Measurements from ENCODE around the gene GRPEL1.

GRPEL1 gene

GRCh38 chr4:7066006-7066405 is 1.9 kb downstream of the GRPEL1 start:
- DNase-seq (ENCODE audit: low read depth): no peak

GRCh38 chr4:7063362-7063761 is 4.5 kb downstream of the GRPEL1 start:
- DNase-seq (ENCODE audit: low read depth): no peak

- DNase-seq (ENCODE audit: low read depth): peak; percentile 71
Measured at GRCh38 chr4:7062816-7063215, 5.0 kb downstream of the GRPEL1 start.

GRCh38 chr4:7061815-7062214 is 6.0 kb downstream of the GRPEL1 start:
- no peak for DNase-seq (ENCODE audit: low read depth)

GRCh38 chr4:7060346-7061150 is 7.3 kb downstream of the GRPEL1 start:
- no peak for DNase-seq (ENCODE audit: low read depth)

- no peak for DNase-seq (ENCODE audit: low read depth)
Measured at GRCh38 chr4:7059662-7060061, 8.2 kb downstream of the GRPEL1 start.

- DNase-seq (ENCODE audit: low read depth): no peak
Measured at GRCh38 chr4:7058792-7059191, 9.1 kb downstream of the GRPEL1 start.

GRCh38 chr4:7055990-7056325 is 11.9 kb downstream of the GRPEL1 start:
- DNase-seq (ENCODE audit: low read depth): no peak

GRCh38 chr4:7055111-7055989 is 12.5 kb downstream of the GRPEL1 start:
- DNase-seq (ENCODE audit: low read depth): peak; percentile 34

- DNase-seq (ENCODE audit: low read depth): no peak
Measured at GRCh38 chr4:7054106-7054880, 13.6 kb downstream of the GRPEL1 start.

- no peak for DNase-seq (ENCODE audit: low read depth)
Measured at GRCh38 chr4:7052923-7053715, 14.7 kb downstream of the GRPEL1 start.

- DNase-seq (ENCODE audit: low read depth): no peak
Measured at GRCh38 chr4:7052313-7052712, 15.6 kb downstream of the GRPEL1 start.

GRCh38 chr4:7051905-7052304 is 16.0 kb downstream of the GRPEL1 start:
- DNase-seq (ENCODE audit: low read depth): no peak

GRCh38 chr4:7051144-7051495 is 16.7 kb downstream of the GRPEL1 start:
- no peak for DNase-seq (ENCODE audit: low read depth)

GRCh38 chr4:7050481-7051143 is 17.3 kb downstream of the GRPEL1 start:
- no peak for DNase-seq (ENCODE audit: low read depth)

GRCh38 chr4:7049739-7050138 is 18.1 kb downstream of the GRPEL1 start:
- no peak for DNase-seq (ENCODE audit: low read depth)

GRCh38 chr4:7049295-7049694 is 18.6 kb downstream of the GRPEL1 start:
- DNase-seq (ENCODE audit: low read depth): no peak

GRCh38 chr4:7048642-7049041 is 19.2 kb downstream of the GRPEL1 start:
- no peak for DNase-seq (ENCODE audit: low read depth)

GRCh38 chr4:7046971-7047370 is 20.9 kb downstream of the GRPEL1 start:
- DNase-seq (ENCODE audit: low read depth): no peak

GRCh38 chr4:7045961-7046921 is 21.6 kb downstream of the GRPEL1 start:
- no peak for DNase-seq (ENCODE audit: low read depth)

Data from iris pigment epithelial cell (primary cell).